Right lobe of liver (tissue), 6 donors: Measurements from ENCODE around the gene C6orf89. TPM values are rescaled to one million over a fixed set of nuclear protein-coding genes. Genes with fewer than 3 reads are reported as not detected.

ENCODE experiments used
- ATAC-seq, 4 donors: fragments of 200-7000 bp; cut with Tn5 transposase; one replicate each; pipeline ENCODE4 v1.9.1; 2020; ENCODE audit warnings: mild to moderate bottlenecking in 4 of 4, moderate library complexity in 4 of 4
- DNase-seq, 3 donors: peaks; one replicate each; pipeline ENCODE4 v3.0.0-alpha.2; 2020
- H3K27ac ChIP-seq, 3 donors: fragments of 200-600 bp; one replicate each; pipeline ENCODE4 v1.8.0; 2022
- H3K27me3 ChIP-seq, 2 donors: fragments of 200-600 bp; one replicate each; pipeline ENCODE4 v1.8.0; 2022
- H3K36me3 ChIP-seq, 4 donors: fragments of 200-600 bp; sonication (generic) in 1 of 4; one replicate each; pipeline versions ENCODE4 v1.5.1 to v1.8.0; 2017 to 2022; ENCODE audit warnings: control low read depth in 1 of 4
- H3K4me1 ChIP-seq, 4 donors: fragments of 200-600 bp; sonication (generic) in 1 of 4; one replicate each; pipeline versions ENCODE4 v1.5.1 to v1.8.0; 2017 to 2022; ENCODE audit warnings: control low read depth in 1 of 4
- H3K4me3 ChIP-seq, 3 donors: fragments of 200-600 bp; one replicate each; pipeline ENCODE4 v1.8.0; 2022
- H3K9me3 ChIP-seq, 4 donors: fragments of 200-600 bp; sonication (generic) in 1 of 4; one replicate each; pipeline versions ENCODE4 v1.5.1 to v1.8.0; 2017 to 2022; ENCODE audit warnings: control low read depth in 1 of 4
- CTCF ChIP-seq, 4 donors: fragments of 200-600 bp in 3 of 4; fragments of 450-650 bp in 1 of 4; IDR thresholded peaks; one replicate each; pipeline versions ENCODE4 v1.5.1 to v1.8.0; 2016 to 2022; ENCODE audit warnings: antibody characterized with exemption in 4 of 4, mild to moderate bottlenecking in 2 of 4
- POLR2A ChIP-seq: fragments of 450-650 bp; IDR thresholded peaks from one replicate; pipeline ENCODE4 v1.6.1; 2017; ENCODE audit warnings: antibody characterized with exemption, mild to moderate bottlenecking
- WGBS: methylation state at CpG from one replicate; pipeline ENCODE4 v1.1.6; 2018; ENCODE audit warnings: low coverage, low lambda C conversion rate; ENCODE audit not compliant: insufficient coverage; ENCODE audit errors: missing lambda C conversion rate; 5-methylcytosine and 5-hydroxymethylcytosine counted together
- intact Hi-C, 2 donors: fragments of 100-400 bp; cut with DNase I; formaldehyde crosslinking; loops; one replicate each; pipeline versions ENCODE4 v1.11.2 to v1.14.1; 2022
- total RNA-seq, 6 experiments: library from RNA; depleted of rRNA in 2 of 6; stranded (reverse); fragments of >200 nt in 2 of 6; fragmentation: NEBNext Ultra II Directional in 3 of 6; extraction: Animal tissue kit (Norgen Biotek cat#: 25700) in 3 of 6; gene quantifications; one replicate each; pipeline versions ENCODE4 v1.1.0 to v1.2.4, GENCODE V29; 2016 to 2023
- donor health status: DM: no; HTN: yes; CAD: no.
- donor health status: DM: no; HTN: no; CAD: no.
- donor health status: DM: no; HTN: no; CAD: no.
- donor health status: DM: no; HTN: yes; CAD: no.
- donor health status: DM: no; HTN: yes; CAD: no.

The C6orf89 gene
- total RNA-seq, 6 experiments from 2014 or later = 29.0 to 37.0 (median 32.1) TPM

GRCh38 chr6:36916126-36916525 lies 30.4 kb downstream of the C6orf89 start:
- intact Hi-C loops = no loop called here
- DNase-seq (no peak), ATAC-seq (no peak)
- no peaks in the 10 kb centered on the region for H3K27me3 ChIP-seq
- TF ChIP-seq CTCF (IDR thresholded peaks at IDR 0.05) = no peak
- TF ChIP-seq POLR2A = no peak
- no peak overlapping the region for H3K27ac ChIP-seq
- H3K9me3 ChIP-seq = no peaks in the 10 kb centered on the region
- H3K4me3 ChIP-seq = no peak overlapping the region
- 92% methylated on average over 2 of the region's 2 CpGs for WGBS
- peaks cover 0 to 7% (median 0%) of the 10 kb centered on the region in 4 donors for H3K4me1 ChIP-seq
- H3K36me3 ChIP-seq = peaks cover 0 to 29% (median 17%) of the 10 kb centered on the region in 4 donors

- ATAC-seq = no peak
Measured at GRCh38 chr6:36917541-36918193, 31.9 kb downstream of the C6orf89 start.

GRCh38 chr6:36920049-36920448 lies 34.3 kb downstream of the C6orf89 start:
- Histone ChIP-seq H3K27me3 (no peaks in the 10 kb centered on the region), H3K27ac (no peak overlapping the region), H3K4me3 (no peak overlapping the region), H3K36me3 (peaks cover 0 to 30% (median 19%) of the 10 kb centered on the region in 4 donors), H3K4me1 (no peaks in the 10 kb centered on the region), H3K9me3 (no peaks in the 10 kb centered on the region)
- DNase-seq = peak in 1 of 3 donors; percentile 36
- TF ChIP-seq POLR2A = no peak
- TF ChIP-seq CTCF (IDR thresholded peaks at IDR 0.05) = no peak
- WGBS = 93% methylated on average over 4 of the region's 4 CpGs
- ATAC-seq = peak in 2 of 4 donors; percentile 59 to 94
- intact Hi-C loops = no loop called here

More at GRCh38 chr6:36917541-36918193, 31.9 kb downstream of the C6orf89 start:
- no peak for TF ChIP-seq CTCF (IDR thresholded peaks at IDR 0.05)
- TF ChIP-seq POLR2A = no peak
- H3K27ac ChIP-seq = no peak overlapping the region
- no peaks in the 10 kb centered on the region for H3K9me3 ChIP-seq
- H3K27me3 ChIP-seq = no peaks in the 10 kb centered on the region
- peaks cover 0 to 7% (median 0%) of the 10 kb centered on the region in 4 donors for H3K4me1 ChIP-seq
- WGBS = 97% methylated on average over 7 of the region's 10 CpGs
- intact Hi-C loops = no loop called here
- no peak for DNase-seq
- peaks cover 0 to 29% (median 16%) of the 10 kb centered on the region in 4 donors for H3K36me3 ChIP-seq
- no peak overlapping the region for H3K4me3 ChIP-seq

- H3K4me3 ChIP-seq = no peak overlapping the region
- no peak overlapping the region for H3K27ac ChIP-seq
Measured at GRCh38 chr6:36920546-36920945, 34.8 kb downstream of the C6orf89 start.

More at GRCh38 chr6:36920546-36920945, 34.8 kb downstream of the C6orf89 start:
- peaks cover 0 to 29% (median 18%) of the 10 kb centered on the region in 4 donors for H3K36me3 ChIP-seq
- H3K4me1 ChIP-seq = no peaks in the 10 kb centered on the region
- DNase-seq (no peak), ATAC-seq (peak in 1 of 4 donors; percentile 21)
- intact Hi-C loops = no loop called here
- H3K27me3 ChIP-seq = no peaks in the 10 kb centered on the region
- WGBS = 88% methylated on average over 5 of the region's 5 CpGs
- H3K9me3 ChIP-seq = no peaks in the 10 kb centered on the region
- TF ChIP-seq POLR2A = no peak
- no peak for TF ChIP-seq CTCF (IDR thresholded peaks at IDR 0.05)
